GM23338 (cell line): ENCODE results near the gene GIPC2. TPM values are rescaled to one million over a fixed set of nuclear protein-coding genes. Genes with fewer than 3 reads are reported as not detected.

Experiments
- ATAC-seq: fragments of 200-7000 bp; cut with Tn5 transposase; 3 replicates; pipeline ENCODE4 v1.9.1; 2020
- DNase-seq: peaks from one replicate; pipeline ENCODE4 v3.0.0-alpha.2; 2015; ENCODE audit warnings: low spot score
- H2AFZ ChIP-seq: fragments of 200-600 bp; sonication (generic); 2 replicates; pipeline ENCODE4 v1.8.0; 2016; ENCODE audit warnings: antibody characterized with exemption, mild to moderate bottlenecking, moderate library complexity
- H3F3A ChIP-seq: fragments of 200-600 bp; sonication (generic); replicated peaks from 2 replicates; pipeline ENCODE4 v1.8.0; 2017; ENCODE audit warnings: antibody characterized with exemption, mixed run types, low read depth
- H3K27ac ChIP-seq: fragments of 200-600 bp; sonication (generic); 2 replicates; pipeline ENCODE4 v1.6.1; 2016; ENCODE audit warnings: low read depth
- H3K27me3 ChIP-seq: fragments of 200-600 bp; sonication (generic); 2 replicates; pipeline ENCODE4 v1.8.0; 2016; ENCODE audit warnings: mild to moderate bottlenecking, mixed run types, moderate library complexity; ENCODE audit not compliant: insufficient read depth
- H3K36me3 ChIP-seq: fragments of 200-600 bp; sonication (generic); 2 replicates; pipeline ENCODE4 v1.8.0; 2016; ENCODE audit warnings: mild to moderate bottlenecking; ENCODE audit not compliant: insufficient read depth
- H3K4me1 ChIP-seq: fragments of 200-600 bp; sonication (generic); 2 replicates; pipeline ENCODE4 v1.8.0; 2016; ENCODE audit warnings: mild to moderate bottlenecking, moderate library complexity; ENCODE audit not compliant: insufficient read depth
- H3K4me2 ChIP-seq: fragments of 200-600 bp; sonication (generic); 2 replicates; pipeline ENCODE4 v1.7.1; 2017; ENCODE audit warnings: mixed run types
- H3K4me3 ChIP-seq: fragments of 200-600 bp; sonication (generic); 2 replicates; pipeline ENCODE4 v1.6.1; 2016; ENCODE audit warnings: mixed run types
- H3K79me2 ChIP-seq: fragments of 200-600 bp; sonication (generic); replicated peaks from 2 replicates; pipeline ENCODE4 v1.8.0; 2017; ENCODE audit warnings: mild to moderate bottlenecking; ENCODE audit not compliant: insufficient read depth
- H3K9me2 ChIP-seq: fragments of 200-600 bp; sonication (generic); 2 replicates; pipeline ENCODE4 v1.8.0; 2017; ENCODE audit not compliant: insufficient read depth
- H4K20me1 ChIP-seq: fragments of 200-600 bp; sonication (generic); replicated peaks from 2 replicates; pipeline ENCODE4 v1.8.0; 2017; ENCODE audit warnings: mild to moderate bottlenecking; ENCODE audit not compliant: insufficient read depth
- H3K27ac Mint-ChIP-seq: 2 replicates; pipeline ENCODE4 v1.8.0; 2020; ENCODE audit warnings: inconsistent platforms, mild to moderate bottlenecking, moderate library complexity, mixed read lengths
- H3K27me3 Mint-ChIP-seq: 3 replicates; pipeline ENCODE4 v1.8.0; 2022; ENCODE audit warnings: low read depth, mild to moderate bottlenecking, moderate library complexity, mixed read lengths, inconsistent platforms; ENCODE audit not compliant: insufficient read depth, poor library complexity
- H3K36me3 Mint-ChIP-seq: 3 replicates; pipeline ENCODE4 v1.8.0; 2021; ENCODE audit warnings: low read depth, mild to moderate bottlenecking, inconsistent platforms, moderate library complexity, mixed read lengths
- H3K4me1 Mint-ChIP-seq: 3 replicates; pipeline ENCODE4 v1.8.0; 2020; ENCODE audit warnings: mild to moderate bottlenecking, inconsistent platforms, mixed read lengths
- H3K4me3 Mint-ChIP-seq: 3 replicates; pipeline ENCODE4 v1.8.0; 2021; ENCODE audit warnings: moderate library complexity, mild to moderate bottlenecking, inconsistent platforms, mixed read lengths
- H3K9me3 Mint-ChIP-seq: 3 replicates; pipeline ENCODE4 v1.8.0; 2020; ENCODE audit warnings: moderate library complexity, mild to moderate bottlenecking, inconsistent platforms, mixed read lengths
- CTCF ChIP-seq, 2 experiments: fragments of 200-600 bp in 1 of 2; sonication (generic) in 1 of 2; conservative IDR thresholded peaks; 2 replicates each; pipeline versions ENCODE4 v1.5.1 to v1.6.1; 2016 to 2017; ENCODE audit warnings: antibody characterized with exemption in 2 of 2, low read depth in 2 of 2, mild to moderate bottlenecking in 2 of 2, moderate library complexity in 1 of 2
- EZH2phosphoT487 ChIP-seq: fragments of 200-600 bp; sonication (generic); IDR thresholded peaks from one replicate; pipeline ENCODE4 v1.8.1; 2018; ENCODE audit warnings: antibody characterized with exemption; ENCODE audit not compliant: unreplicated experiment
- JUNB ChIP-seq: IDR thresholded peaks from one replicate; pipeline ENCODE4 v1.6.1; 2016; ENCODE audit warnings: antibody characterized with exemption; ENCODE audit not compliant: unreplicated experiment
- POLR2AphosphoS5 ChIP-seq: IDR thresholded peaks from 2 replicates; pipeline ENCODE4 v1.6.1; 2016; ENCODE audit warnings: antibody characterized with exemption, low read depth
- ZNF114 ChIP-seq: fragments of 250-450 bp; sonication (Bioruptor Pico); IDR thresholded peaks from 2 replicates; pipeline ENCODE4 v1.5.0; 2020; ENCODE audit warnings: mild to moderate bottlenecking, moderate library complexity
- polyA plus RNA-seq: library from polyadenylated mRNA; unstranded; fragments of >200 nt; fragmentation: Nextera tagmentation; extraction: Ambion mirVana; gene quantifications from 2 replicates; pipeline ENCODE4 v1.2.1, GENCODE V29; 2016
- total RNA-seq: library from RNA; depleted of rRNA; stranded (reverse); fragments of >200 nt; shearing (Covaris generic); gene quantifications from 2 replicates; pipeline ENCODE4 v1.2.3, GENCODE V29; 2014
- TF ChIP-seq, protein P1 (sequence below): fragments of 250-450 bp; sonication (Bioruptor Pico); IDR thresholded peaks from 2 replicates; pipeline ENCODE4 v1.5.0; 2020; ENCODE audit warnings: mild to moderate bottlenecking, moderate library complexity
- TF ChIP-seq, protein P2 (sequence below): IDR thresholded peaks from 2 replicates; pipeline ENCODE4 v1.6.1; 2016; ENCODE audit warnings: antibody characterized with exemption

Gene GIPC2
- total and polyA plus RNA-seq, 2 experiments from 2014 or later, result 1.2 to 1.5 TPM

DNA sequence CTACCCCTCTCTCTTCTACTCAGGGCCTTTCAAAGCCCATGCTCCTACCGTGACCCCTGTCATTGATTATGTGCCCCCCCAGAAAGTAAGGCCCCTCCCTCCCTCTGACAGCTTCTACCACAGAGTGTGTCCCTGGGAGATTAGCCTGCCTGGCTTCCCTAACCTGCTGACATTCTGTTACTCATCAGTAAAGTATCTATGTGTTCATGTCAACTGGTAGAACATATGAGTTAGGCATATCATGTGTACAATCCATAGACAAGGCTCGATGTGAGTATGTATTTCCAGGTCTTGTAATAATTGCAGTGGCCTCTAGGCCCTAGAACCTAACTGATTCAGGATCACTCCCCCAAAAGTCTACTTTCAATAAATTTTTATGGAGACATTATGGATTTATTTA is 120.0 kb downstream of the GIPC2 start (continued):
- TF ChIP-seq, protein P1, sequence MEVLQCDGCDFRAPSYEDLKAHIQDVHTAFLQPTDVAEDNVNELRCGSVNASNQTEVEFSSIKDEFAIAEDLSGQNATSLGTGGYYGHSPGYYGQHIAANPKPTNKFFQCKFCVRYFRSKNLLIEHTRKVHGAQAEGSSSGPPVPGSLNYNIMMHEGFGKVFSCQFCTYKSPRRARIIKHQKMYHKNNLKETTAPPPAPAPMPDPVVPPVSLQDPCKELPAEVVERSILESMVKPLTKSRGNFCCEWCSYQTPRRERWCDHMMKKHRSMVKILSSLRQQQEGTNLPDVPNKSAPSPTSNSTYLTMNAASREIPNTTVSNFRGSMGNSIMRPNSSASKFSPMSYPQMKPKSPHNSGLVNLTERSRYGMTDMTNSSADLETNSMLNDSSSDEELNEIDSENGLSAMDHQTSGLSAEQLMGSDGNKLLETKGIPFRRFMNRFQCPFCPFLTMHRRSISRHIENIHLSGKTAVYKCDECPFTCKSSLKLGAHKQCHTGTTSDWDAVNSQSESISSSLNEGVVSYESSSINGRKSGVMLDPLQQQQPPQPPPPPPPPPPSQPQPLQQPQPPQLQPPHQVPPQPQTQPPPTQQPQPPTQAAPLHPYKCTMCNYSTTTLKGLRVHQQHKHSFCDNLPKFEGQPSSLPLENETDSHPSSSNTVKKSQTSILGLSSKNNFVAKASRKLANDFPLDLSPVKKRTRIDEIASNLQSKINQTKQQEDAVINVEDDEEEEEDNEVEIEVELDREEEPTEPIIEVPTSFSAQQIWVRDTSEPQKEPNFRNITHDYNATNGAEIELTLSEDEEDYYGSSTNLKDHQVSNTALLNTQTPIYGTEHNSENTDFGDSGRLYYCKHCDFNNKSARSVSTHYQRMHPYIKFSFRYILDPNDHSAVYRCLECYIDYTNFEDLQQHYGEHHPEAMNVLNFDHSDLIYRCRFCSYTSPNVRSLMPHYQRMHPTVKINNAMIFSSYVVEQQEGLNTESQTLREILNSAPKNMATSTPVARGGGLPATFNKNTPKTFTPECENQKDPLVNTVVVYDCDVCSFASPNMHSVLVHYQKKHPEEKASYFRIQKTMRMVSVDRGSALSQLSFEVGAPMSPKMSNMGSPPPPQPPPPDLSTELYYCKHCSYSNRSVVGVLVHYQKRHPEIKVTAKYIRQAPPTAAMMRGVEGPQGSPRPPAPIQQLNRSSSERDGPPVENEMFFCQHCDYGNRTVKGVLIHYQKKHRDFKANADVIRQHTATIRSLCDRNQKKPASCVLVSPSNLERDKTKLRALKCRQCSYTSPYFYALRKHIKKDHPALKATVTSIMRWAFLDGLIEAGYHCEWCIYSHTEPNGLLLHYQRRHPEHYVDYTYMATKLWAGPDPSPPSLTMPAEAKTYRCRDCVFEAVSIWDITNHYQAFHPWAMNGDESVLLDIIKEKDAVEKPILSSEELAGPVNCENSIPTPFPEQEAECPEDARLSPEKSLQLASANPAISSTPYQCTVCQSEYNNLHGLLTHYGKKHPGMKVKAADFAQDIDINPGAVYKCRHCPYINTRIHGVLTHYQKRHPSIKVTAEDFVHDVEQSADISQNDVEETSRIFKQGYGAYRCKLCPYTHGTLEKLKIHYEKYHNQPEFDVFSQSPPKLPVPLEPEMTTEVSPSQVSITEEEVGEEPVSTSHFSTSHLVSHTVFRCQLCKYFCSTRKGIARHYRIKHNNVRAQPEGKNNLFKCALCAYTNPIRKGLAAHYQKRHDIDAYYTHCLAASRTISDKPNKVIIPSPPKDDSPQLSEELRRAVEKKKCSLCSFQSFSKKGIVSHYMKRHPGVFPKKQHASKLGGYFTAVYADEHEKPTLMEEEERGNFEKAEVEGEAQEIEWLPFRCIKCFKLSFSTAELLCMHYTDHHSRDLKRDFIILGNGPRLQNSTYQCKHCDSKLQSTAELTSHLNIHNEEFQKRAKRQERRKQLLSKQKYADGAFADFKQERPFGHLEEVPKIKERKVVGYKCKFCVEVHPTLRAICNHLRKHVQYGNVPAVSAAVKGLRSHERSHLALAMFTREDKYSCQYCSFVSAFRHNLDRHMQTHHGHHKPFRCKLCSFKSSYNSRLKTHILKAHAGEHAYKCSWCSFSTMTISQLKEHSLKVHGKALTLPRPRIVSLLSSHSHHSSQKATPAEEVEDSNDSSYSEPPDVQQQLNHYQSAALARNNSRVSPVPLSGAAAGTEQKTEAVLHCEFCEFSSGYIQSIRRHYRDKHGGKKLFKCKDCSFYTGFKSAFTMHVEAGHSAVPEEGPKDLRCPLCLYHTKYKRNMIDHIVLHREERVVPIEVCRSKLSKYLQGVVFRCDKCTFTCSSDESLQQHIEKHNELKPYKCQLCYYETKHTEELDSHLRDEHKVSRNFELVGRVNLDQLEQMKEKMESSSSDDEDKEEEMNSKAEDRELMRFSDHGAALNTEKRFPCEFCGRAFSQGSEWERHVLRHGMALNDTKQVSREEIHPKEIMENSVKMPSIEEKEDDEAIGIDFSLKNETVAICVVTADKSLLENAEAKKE (CRISPR knock-in tag), result no peak
- TF ChIP-seq EZH2phosphoT487 (no peak), CTCF (conservative IDR thresholded peaks at IDR 0.05; ENCODE audit: low read depth in 2 of 2) (no peak), ZNF114 (CRISPR knock-in tag) (no peak), POLR2AphosphoS5 (no peak), JUNB (no peak)
- TF ChIP-seq, protein P2, sequence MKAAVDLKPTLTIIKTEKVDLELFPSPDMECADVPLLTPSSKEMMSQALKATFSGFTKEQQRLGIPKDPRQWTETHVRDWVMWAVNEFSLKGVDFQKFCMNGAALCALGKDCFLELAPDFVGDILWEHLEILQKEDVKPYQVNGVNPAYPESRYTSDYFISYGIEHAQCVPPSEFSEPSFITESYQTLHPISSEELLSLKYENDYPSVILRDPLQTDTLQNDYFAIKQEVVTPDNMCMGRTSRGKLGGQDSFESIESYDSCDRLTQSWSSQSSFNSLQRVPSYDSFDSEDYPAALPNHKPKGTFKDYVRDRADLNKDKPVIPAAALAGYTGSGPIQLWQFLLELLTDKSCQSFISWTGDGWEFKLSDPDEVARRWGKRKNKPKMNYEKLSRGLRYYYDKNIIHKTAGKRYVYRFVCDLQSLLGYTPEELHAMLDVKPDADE, result no peak

DNA sequence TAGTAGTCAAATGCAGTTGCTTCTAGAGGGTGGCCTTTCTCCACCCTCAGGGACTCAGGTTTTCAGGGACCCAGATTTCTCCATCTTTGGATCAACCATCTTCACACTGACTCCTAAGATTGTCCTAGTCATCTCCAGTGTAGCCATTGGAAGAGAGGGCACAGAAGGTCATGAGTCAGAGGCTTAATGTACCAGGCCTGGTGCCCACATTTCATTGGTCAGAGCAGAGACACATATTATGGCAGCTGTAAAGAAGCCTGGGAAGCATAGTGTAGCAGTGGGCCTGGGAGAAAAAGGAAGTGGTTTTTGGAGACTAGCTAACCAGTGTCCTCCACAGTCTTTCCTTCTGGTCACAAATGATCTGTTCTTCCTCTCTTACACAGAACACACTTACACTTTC is 122.5 kb downstream of the GIPC2 start:
- Mint-ChIP-seq H3K27me3 (peaks cover 1% of the 10 kb centered on the region), H3K9me3 (no peaks in the 10 kb centered on the region), H3K4me1 (no peaks in the 10 kb centered on the region), H3K36me3 (no peaks in the 10 kb centered on the region), H3K4me3 (no peak overlapping the region), H3K27ac (no peak overlapping the region)
- H2AFZ ChIP-seq, result no peak overlapping the region
- H3F3A ChIP-seq, result no peaks in the 10 kb centered on the region
- H3K4me1 ChIP-seq, result no peaks in the 10 kb centered on the region
- H3K36me3 ChIP-seq, result no peaks in the 10 kb centered on the region
- no peaks in the 10 kb centered on the region for H4K20me1 ChIP-seq
- H3K27me3 ChIP-seq, result no peaks in the 10 kb centered on the region
- H3K27ac ChIP-seq, result no peak overlapping the region
- no peaks in the 10 kb centered on the region; the same call in 1 of the 2 replicates for H3K9me2 ChIP-seq
- ATAC-seq (no peak), DNase-seq (no peak)
- H3K4me3 ChIP-seq, result no peak overlapping the region
- H3K79me2 ChIP-seq, result no peaks in the 10 kb centered on the region
- H3K4me2 ChIP-seq, result no peak overlapping the region
- TF ChIP-seq, protein P2, result no peak
